COLO829 (cell line): Measurements from ENCODE around the gene ITGB7.
A peak's percentile ranks its signal among the peaks of the same experiment; 100 is the strongest.
"Not testable (repeated sequence)": the region's sequence is repeated elsewhere in the genome, so short reads cannot be mapped to it uniquely, and the experiment has no call there.

Source experiments
- DNase-seq: peaks from one replicate; pipeline ENCODE4 v3.0.0; 2012; ENCODE audit warnings: low spot score

ITGB7 gene

DNA sequence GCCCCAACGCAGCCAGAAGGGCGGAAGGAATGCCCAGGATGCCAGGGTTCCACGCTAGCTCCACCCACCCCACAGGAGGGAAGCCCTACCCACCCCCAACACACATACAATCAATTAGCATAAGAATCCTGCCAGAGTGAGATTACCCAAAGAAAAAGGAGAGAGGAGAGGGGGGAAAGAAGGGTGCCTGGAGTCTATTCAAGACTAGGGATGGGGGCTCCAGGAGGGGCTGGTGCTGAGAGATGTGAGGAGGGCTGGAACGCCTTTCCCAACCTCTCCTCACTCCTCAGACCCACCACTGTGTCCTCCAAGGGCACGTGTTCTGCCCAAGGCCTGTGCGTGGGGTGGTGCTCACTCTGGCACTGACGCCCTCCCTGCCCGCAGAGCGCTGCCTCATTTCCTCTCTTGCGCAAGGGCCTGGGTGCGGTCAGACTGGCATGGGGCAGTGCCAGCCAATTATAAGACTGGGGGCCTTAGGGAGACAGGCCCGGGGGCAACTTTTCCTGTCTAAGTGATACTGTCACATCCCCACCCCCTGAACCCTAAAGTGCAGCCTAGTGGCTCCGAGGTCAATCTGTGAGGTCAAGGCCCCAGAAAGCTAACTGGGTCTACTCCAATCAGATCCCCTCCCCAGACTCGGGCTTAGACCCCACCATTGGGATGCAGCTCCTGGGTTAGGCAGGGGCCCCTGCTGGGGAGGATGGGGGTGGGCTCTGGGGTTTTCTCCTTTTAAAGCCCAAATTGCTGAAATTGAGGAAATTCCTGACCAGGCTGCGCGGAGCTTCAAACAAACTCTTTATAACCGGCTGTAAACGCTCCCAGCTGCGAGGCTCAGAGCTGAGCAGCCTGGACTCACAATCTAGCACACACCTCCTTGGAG lies 10.2 kb upstream of the ITGB7 start:
- DNase-seq, result no peak

GRCh38 chr12:53215497-53215896 lies 8.4 kb upstream of the ITGB7 start:
- no peak for DNase-seq

- no peak for DNase-seq
These were observed 7.8 kb upstream of the ITGB7 start for GRCh38 chr12:53214687-53215455.

DNA sequence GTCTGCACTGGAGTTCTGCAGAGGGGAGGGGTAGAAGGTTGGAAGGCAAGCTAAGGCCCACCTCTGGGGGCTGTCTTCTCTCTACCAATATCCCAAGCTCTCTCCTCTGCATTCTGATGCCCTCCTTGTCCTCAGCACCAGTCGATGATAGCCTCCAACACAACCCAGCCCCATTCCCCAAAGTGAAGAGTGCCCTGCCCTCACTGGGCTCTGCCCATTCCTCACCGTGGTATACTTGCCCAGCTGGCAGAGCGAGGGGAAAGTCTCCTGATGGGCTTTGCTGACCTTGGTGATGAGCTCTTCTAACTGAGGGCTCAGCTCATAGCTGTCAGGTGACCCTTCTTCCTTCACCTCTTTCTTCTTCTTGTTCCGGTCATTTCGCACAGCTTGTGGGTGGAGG lies 7.2 kb upstream of the ITGB7 start:
- no peak for DNase-seq

DNA sequence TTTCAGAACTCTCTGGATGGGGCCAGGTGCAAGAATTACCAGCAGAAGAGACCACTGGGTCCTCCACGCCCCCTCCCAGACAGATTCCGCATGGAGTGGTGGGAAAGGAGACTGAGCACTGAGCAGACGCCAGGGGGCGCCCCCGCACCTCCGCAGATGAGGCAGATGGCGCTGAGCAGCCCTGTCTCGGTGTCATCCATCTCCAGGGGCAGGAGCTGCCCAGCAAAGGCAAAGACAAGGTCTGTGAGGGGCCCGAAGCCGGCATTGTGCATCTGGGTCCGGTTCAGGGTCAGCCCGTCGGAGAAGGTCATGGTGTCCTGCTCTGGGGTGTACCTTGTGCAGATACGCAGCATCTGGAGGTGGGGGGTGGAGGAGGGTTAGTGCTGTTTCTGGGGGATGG lies 6.3 kb upstream of the ITGB7 start:
- peak; percentile 88 for DNase-seq

DNA sequence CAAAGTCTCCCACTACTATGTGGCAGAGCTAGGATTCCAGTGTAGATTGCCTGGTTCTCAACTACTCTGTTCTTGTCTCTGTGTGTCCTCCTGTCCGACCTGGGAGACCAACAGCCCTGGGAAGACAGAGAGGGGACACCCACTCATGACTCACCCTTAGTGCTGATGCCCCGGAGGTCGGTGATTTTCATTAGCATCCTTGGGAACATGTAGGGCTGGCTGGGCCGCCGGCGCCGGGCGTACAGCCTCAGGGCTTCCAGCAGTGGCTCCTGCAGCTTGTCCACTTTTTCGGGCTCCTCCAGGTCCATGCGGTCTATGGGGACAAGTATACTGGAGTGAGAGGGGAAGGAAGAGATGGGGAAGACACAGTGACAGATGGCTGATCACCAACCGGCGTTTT lies 5.9 kb upstream of the ITGB7 start:
- DNase-seq, result no peak

- no peak for DNase-seq
These were observed 4.7 kb upstream of the ITGB7 start for GRCh38 chr12:53211476-53212381.

DNA sequence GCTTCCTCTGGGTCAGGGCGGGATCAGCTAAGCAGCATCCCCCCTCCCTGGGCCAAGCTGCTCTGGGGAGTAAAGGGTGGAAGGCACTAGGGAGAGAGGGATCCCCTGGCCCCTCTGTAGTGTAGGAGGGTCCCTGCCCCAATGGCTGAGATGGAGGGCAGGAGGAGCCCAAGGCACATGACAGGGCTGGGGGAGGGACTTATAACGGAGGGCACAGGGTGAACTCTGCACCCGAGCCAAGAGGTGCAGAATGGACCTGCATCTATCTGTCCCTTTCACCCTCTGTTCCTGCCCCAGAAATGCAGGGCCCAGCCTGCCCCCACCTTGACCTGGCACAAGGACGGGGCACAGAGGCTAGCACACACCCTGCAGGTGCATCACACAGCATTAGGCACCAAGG lies 3.8 kb upstream of the ITGB7 start:
- DNase-seq, result no peak

- DNase-seq, result no peak
These were observed 1.9 kb upstream of the ITGB7 start for GRCh38 chr12:53208877-53209463.

GRCh38 chr12:53208435-53208834 lies 1.4 kb upstream of the ITGB7 start:
- no peak for DNase-seq

DNA sequence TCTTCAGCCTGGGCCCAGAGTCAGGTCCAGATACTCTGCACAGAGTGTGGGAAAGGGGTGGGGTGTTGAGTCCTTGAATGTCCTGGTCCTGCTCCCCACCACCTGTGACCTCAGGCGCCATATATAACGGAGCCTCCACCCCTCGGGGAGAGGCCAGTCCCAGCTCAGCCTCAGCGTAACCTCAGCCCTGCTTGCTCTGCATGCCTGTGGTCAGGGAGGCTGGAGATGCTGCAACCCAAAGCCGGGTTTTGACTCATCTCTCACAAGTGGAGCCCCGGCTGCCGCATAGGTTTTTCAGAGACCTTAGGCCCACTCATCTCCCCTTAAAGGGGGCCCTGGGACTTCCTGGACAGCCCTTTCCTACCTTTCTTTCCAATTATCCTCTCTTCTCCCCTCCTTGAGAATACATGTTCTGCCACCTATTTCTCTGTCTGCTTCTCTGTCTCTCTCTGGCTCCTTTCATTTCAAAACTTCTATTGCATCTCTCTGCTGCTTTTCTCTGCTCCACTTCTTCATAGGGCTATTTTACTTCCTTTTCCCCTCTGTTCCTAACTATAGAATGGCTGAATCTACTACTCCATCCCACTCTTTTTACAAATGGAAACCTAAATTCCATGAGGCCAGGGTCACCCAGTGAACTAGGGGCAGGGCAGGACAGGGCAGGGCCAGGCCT lies 1.2 kb downstream of the ITGB7 start:
- no peak for DNase-seq

DNA sequence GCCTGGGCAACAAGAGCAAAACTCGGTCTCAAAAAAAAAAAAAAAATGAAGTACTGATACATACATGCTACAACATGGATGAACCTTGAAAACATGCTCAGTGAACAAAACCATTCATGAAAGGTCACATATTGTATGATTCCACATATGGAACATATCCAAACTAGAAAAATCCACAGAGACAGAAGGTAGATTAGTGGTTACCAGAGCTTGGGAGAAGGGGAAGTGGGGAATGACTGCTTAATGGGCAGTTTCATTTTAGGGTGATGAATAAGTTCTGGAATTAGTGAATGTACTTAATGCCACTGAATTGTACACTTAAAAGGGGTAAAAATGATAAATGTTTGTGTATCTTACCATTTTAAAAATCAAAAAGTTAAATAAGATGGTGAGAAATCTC lies 2.7 kb downstream of the ITGB7 start:
- no peak for DNase-seq

- not testable (repeated sequence) for DNase-seq
These were observed 4.7 kb downstream of the ITGB7 start for GRCh38 chr12:53202316-53202715.

DNA sequence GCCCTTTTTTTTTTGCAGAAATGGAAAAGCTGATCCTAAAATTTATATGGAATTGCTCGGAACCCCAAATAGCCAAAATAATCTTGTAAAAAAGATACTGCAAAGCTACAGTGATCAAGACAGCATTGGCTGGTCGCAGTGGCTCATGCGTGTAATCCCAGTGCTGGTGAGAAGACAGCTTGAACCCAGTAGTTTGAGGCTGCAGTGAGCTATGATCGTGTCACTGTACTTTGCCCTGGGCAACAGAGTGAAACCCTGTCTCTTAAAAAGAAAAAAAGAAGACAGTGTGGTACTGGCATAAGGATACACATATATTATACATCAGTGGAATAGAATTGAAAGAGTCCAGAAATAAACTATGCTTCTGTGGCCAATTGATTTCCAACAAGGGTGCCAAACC lies 5.4 kb downstream of the ITGB7 start:
- DNase-seq, result no peak

DNA sequence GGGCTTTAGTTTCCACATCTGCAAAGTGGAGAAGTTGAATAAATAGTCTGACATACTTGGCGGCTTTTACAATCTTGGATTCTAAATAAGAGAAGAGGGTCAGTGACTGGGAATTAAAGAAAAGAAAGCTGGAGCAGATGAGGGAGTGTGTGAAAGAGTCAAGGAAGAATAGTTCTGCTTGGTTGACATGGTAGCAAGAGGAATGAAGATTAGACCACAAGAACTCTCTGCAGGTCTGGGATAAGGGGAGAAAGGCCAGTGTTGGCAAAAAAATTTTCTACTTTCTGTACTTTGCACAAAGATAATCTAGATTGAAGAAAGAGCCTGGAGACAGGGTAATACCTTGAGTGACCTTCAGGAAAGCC lies 5.9 kb downstream of the ITGB7 start:
- DNase-seq, result no peak

DNA sequence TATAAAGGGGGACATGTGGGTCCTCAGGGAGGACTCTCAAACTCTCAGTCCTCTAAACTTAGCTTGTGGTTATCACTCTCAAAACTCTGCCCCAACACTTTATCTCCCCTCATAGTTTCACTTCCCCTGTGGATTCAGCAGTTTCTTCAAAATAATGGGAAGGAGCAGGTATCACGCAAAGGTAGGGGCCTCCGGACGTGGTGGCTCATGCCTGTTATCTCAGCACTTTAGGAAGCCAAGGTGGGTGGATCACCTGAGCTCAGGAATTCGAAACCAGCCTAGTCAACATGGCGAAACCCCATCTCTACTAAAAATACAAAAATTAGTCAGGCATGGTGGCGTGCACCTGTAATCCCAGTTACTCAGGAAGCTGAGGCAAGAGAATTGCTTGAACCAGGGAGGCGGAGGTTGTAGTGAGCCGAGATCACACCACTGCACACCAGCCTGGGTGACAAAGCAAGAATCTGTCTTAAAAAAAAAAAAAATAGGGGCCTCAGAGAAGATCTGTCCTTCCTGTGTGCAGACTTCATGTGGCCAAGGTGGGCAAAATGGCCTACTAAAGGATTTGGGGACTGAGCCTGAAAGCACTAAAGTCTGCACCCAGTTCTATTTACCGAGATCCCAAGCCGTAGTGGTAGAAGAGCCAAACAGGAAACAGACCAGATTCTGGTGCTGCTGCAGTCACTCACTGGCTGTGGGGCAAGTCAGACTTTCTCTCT lies 6.4 kb downstream of the ITGB7 start:
- no peak for DNase-seq

DNA sequence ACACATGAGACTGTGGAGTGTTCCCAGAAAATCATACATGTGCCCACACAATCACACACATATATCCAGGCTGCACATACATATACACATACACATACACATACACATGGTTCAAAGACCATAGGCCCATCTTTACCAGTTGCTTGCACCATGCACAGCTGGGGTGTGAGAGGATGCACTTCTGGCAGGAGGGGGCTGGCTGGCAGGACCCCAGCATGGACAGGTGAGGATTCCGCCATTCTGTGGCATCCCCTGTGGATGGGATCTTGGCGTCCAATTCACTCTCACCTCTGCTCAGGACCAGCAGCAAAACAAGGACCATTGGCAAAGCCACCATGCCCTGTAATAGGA lies 7.0 kb downstream of the ITGB7 start:
- DNase-seq, result no peak

- no peak for DNase-seq
These were observed 7.4 kb downstream of the ITGB7 start for GRCh38 chr12:53199700-53200099.

DNA sequence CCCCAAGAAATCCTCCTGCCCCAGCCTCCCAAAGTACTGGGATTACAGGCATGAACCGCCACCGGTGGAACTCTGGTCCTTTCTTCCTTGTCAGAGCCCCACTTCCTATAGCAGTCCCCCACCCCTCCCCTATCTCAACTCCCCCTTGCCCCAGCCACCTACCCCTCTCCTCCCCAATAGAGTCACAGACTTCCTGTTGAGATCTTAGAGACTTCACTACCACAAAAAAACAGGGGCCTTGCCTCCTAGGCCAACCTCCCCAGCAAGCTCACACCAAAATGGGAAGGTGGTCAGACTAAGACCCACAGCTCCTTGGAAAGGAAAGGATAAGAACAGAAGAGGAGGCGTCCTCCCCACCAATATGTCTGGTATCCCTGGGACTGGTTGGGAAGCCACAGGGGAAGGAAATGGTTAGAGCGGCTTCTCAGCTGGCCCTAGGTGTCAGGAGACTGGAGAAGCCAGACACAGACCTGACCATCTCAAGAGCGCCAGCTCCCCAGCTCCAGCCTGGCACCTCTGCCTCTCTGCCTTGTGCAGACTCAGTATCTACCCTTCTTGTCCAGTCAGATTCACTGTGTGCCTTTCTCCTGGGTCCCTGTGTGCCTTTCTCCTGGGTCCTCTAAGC lies 8.5 kb downstream of the ITGB7 start:
- DNase-seq, result no peak

GRCh38 chr12:53197011-53197640 lies 9.9 kb downstream of the ITGB7 start:
- DNase-seq, result no peak
